Panc1 (cell line): ENCODE measurements around the gene RGS9.

Experiments used
- TF ChIP-seq, protein P1 (sequence below), 2 experiments: IDR thresholded peaks; 2 replicates each; pipeline ENCODE4 v1.6.1; 2011 to 2012; ENCODE audit warnings: low read depth in 2 of 2, control low read depth in 1 of 2, low read length in 1 of 2, mild to moderate bottlenecking in 1 of 2, moderate library complexity in 1 of 2; ENCODE audit not compliant: insufficient read depth in 1 of 2
- TF ChIP-seq, protein P2 (sequence below): fragments of 450-650 bp; IDR thresholded peaks from 2 replicates; pipeline ENCODE4 v1.5.1; 2017; ENCODE audit warnings: mild to moderate bottlenecking

DNA sequence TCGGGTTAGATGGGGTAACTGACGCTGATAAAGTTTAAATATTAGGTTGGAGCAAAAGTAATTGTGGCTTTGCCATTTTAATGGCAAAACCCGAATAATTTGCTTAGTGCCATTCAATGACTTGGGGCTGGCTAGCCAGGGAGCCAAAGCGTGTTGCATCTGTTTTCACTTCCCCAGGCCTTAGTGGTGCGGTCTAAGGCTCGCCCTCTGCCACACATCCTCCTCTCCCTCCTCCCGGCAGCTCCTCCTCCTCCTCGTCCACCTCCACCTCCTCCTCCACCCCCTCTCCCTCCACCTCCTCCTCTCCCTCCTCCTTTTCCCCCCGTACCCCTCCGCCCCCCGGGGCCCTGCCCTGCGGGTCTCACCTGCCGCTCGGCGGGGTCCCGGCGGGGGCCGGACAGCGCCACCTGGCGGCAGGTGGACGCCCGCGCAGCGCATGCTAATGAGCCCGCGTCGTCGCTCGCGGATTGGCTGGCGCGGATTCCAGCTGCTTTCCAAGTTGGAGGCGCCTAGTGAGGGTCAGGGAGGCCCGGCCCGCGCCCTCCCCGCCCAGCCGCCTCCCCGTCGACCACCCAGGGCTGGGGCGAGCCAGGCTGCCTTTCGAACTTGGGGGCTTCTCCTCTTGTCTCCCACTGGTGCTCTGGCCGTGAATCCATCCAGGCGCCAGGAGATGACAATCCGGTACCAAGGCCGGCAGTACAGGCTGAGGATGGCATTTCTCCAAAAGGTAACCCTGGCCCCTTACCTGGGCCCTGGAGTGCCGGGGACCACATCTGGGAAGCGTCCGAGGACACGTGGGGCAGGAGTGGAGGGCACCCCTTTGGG, 36.6 kb upstream of the RGS9 start:
- TF ChIP-seq, protein P1, sequence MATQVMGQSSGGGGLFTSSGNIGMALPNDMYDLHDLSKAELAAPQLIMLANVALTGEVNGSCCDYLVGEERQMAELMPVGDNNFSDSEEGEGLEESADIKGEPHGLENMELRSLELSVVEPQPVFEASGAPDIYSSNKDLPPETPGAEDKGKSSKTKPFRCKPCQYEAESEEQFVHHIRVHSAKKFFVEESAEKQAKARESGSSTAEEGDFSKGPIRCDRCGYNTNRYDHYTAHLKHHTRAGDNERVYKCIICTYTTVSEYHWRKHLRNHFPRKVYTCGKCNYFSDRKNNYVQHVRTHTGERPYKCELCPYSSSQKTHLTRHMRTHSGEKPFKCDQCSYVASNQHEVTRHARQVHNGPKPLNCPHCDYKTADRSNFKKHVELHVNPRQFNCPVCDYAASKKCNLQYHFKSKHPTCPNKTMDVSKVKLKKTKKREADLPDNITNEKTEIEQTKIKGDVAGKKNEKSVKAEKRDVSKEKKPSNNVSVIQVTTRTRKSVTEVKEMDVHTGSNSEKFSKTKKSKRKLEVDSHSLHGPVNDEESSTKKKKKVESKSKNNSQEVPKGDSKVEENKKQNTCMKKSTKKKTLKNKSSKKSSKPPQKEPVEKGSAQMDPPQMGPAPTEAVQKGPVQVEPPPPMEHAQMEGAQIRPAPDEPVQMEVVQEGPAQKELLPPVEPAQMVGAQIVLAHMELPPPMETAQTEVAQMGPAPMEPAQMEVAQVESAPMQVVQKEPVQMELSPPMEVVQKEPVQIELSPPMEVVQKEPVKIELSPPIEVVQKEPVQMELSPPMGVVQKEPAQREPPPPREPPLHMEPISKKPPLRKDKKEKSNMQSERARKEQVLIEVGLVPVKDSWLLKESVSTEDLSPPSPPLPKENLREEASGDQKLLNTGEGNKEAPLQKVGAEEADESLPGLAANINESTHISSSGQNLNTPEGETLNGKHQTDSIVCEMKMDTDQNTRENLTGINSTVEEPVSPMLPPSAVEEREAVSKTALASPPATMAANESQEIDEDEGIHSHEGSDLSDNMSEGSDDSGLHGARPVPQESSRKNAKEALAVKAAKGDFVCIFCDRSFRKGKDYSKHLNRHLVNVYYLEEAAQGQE (IDR thresholded peaks at IDR 0.05; ENCODE audit: insufficient read depth in 1 of 2, low read depth in 2 of 2, low read length in 1 of 2) = no peak
- TF ChIP-seq, protein P2, sequence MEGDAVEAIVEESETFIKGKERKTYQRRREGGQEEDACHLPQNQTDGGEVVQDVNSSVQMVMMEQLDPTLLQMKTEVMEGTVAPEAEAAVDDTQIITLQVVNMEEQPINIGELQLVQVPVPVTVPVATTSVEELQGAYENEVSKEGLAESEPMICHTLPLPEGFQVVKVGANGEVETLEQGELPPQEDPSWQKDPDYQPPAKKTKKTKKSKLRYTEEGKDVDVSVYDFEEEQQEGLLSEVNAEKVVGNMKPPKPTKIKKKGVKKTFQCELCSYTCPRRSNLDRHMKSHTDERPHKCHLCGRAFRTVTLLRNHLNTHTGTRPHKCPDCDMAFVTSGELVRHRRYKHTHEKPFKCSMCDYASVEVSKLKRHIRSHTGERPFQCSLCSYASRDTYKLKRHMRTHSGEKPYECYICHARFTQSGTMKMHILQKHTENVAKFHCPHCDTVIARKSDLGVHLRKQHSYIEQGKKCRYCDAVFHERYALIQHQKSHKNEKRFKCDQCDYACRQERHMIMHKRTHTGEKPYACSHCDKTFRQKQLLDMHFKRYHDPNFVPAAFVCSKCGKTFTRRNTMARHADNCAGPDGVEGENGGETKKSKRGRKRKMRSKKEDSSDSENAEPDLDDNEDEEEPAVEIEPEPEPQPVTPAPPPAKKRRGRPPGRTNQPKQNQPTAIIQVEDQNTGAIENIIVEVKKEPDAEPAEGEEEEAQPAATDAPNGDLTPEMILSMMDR = peak; percentile 94
